GM18520 (cell line): Measurements from ENCODE around the gene MECR.

Experiments used
- ATAC-seq: cut with Tn5 transposase; IDR thresholded peaks from one replicate; pipeline ENCODE4 v1.9.1; 2021; ENCODE audit not compliant: unreplicated experiment

MECR gene, protein sequence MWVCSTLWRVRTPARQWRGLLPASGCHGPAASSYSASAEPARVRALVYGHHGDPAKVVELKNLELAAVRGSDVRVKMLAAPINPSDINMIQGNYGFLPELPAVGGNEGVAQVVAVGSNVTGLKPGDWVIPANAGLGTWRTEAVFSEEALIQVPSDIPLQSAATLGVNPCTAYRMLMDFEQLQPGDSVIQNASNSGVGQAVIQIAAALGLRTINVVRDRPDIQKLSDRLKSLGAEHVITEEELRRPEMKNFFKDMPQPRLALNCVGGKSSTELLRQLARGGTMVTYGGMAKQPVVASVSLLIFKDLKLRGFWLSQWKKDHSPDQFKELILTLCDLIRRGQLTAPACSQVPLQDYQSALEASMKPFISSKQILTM

DNA sequence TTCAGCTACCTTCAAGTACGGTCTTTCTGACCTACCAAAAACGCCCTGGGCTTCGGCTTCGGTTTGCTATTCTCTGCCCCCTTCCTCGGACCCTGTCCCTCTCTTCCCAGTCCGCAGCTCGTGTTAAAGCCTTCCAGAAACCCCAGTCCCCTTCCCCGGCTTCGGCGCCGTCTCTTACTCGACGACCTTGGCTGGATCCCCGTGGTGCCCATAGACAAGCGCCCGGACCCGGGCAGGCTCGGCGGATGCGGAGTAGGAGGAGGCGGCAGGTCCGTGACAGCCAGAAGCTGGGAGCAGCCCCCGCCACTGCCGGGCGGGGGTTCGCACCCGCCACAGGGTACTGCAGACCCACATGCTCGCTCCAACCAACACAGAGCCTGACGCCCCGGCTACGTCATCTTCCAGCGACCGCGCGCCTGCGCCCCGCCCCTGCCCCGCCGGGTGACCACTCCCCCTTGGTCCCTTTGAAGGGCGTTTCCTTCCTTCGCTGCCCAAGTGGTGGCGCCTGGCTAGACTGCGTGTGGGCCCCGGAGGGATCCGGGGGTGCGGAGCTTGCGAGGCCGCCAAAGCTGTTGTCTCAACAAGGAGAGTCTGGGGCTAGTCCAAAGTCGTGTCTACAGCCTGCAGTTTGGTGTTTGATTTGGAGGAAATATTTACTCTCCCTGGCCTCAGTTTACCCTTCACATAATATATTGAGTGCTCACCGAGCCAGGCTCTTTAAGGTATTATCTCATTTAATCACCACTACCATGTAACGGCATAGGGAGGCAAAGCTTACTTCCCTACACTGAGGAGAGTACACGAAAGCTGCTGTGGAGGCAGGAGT lies at the start of gene MECR:
Gene MECR, minus strand, starts transcription at position 382 of the 826 bp plus-strand sequence. Its CDS starts 28 bp downstream, at position 354.
- ATAC-seq, result peak; percentile 82

DNA sequence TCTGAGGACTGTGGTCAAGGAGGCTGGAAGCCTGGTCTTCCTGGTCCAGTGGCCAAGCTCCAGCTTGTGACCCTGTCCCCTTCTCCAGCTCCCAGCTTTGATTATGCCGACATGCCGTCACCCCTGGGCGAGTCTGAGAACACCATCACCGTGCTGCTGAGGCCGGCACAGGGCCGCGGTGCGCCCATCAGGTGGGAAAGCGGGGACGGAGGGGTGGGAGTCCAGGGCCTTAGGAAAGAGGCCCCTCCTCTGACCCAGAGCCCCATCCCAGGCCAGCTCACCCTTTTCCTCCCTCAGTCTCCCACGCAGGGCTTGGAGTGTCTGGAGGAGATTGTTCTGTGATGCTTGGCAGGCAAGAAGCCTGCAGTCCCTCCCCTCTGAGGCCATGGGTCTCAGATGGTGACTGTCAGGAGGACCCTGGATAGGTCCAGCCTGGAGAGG lies 49.2 kb upstream of the MECR start:
- ATAC-seq, result no peak

DNA sequence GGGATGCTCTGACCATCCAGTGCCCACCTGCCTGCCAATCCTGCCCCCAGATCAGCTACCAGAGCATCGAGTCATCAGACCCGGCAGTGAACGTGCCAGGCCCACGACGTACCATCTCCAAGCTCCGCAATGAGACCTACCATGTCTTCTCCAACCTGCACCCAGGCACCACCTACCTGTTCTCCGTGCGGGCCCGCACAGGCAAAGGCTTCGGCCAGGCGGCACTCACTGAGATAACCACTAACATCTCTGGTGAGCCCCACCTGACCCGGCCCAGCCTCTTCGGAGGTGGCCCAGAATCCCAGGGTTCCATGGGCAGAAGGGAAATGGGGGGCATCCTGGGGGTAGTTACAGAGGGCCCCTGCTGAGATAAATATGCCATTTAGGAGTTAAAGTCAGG lies 48.7 kb upstream of the MECR start:
- no peak for ATAC-seq

DNA sequence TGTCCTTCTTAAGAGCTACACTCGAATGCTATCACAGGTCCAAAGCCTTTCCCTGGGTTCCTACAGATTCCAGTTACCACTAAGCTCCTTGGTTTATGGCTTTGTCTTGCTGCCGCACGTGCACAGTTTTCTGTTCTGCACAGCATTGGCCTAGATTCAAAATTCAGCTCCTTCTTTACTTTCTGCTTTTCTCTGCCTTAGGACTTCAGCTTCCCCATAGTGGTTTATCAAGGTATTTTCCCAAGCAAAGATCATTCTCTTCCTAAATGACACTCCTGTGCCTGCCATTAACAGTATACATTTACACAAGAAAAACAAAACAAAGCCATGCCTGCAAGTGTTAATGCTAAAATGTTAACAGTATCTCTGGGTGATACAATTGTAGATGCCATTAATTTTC lies 47.4 kb upstream of the MECR start:
- no peak for ATAC-seq

DNA sequence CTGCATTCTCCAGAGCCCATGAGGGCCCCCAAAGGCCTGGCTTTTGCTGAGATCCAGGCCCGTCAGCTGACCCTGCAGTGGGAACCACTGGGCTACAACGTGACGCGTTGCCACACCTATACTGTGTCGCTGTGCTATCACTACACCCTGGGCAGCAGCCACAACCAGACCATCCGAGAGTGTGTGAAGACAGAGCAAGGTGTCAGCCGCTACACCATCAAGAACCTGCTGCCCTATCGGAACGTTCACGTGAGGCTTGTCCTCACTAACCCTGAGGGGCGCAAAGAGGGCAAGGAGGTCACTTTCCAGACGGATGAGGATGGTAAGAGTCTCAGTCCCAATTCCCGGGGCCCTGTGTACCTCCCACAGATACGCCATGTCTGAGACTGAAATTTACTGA lies 44.7 kb upstream of the MECR start:
- no peak for ATAC-seq

DNA sequence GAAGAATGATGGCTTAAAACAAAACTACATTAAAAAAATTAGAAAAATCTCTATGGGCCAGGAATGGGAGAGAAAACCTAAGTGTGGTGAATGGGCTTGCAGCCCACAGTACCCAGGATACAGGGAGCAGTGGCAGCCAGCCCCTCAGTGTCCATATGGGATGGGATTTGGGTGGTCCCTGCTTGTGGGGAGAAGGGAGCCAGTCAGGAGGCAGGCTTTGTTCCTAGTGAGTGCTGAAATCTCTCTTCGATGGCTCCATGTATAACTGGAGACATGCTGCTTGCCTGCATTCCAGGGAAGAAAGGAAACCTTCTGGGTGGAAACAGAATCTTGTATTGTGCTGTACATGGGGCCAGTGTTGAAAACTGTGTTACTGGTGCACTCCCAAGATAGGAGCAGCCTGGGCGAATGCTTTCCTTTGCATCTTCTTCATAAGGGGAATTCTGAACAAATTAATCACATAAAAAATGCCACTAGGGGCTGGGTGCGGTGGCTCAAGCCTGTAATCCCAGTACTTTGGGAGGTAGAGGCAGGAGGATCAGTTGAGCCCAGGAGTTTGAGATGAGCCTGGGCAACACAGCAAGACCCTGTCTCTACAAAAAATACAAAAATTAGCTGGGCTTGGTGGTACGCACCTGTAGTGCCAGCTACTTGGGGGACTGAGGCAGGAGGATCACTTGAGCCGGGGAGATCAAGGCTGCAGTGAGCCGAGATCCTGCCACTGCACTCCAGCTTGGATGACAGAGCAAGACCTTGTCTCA lies 41.6 kb upstream of the MECR start:
- no peak for ATAC-seq

DNA sequence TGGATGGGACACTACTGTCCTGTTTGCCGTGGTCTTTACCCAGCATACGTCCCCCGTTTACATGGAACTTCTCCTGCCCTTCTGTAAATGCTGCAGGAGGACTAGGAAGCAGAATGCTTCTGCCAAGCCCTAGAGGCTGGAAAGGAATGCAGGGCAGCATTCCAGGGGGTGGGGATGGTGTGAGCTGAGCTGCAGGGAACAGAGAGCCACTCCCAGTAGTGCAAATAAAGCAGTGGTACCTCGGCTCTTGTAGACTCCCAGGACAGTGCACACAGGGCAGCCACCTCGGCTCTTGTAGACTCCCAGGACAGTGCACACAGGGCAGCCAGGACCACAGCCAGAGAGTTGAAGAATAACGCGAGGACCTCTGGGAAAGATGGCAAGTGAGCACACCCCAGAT lies 41.0 kb upstream of the MECR start:
- no peak for ATAC-seq

DNA sequence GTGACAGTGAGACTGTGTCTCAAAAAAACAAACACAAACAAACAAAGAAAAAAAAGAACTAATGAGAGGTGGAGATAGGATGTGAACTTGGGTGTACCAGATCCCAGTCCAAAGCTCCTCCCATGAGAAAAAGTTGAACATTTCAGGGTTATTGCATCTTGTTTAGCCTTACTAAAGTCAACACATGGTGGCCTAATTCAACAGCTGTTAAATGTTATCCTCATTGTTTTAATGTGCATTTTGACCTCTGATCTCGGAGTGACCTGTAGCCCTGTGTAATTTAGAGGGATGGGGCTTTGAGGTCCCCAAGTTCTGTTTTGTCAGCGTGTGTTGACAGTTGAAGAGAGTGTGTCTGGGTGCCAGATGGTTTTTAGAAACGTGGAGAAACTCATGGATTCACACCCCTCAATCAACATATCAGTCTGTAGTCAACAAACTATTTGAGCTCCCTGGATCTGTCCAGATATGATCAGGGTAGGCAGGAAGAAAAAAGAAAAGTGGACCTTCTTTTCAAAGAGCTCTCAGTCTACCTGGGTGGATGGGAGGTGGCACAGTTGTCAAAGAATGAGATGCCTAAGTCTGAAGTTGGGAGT lies 40.3 kb upstream of the MECR start:
- no peak for ATAC-seq

DNA sequence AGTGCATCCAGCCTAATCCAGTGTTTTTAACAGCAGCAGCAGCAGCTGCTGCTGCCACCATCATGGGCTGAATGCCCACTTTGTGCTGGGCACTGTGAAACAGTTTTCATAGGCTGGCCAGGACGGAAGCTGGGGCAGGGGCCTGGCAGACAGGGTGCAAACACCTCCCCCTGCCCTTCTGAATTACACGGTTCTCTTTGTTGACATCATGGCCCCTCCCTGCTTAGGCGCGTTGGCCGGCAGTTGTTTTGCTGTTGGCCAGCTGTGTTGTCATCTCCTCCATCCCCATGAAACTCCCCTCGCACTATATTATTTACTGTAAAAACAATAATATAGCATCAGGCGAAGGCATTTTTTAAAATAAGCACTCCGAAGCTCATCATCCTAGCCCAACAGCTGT lies 38.6 kb upstream of the MECR start:
- no peak for ATAC-seq

DNA sequence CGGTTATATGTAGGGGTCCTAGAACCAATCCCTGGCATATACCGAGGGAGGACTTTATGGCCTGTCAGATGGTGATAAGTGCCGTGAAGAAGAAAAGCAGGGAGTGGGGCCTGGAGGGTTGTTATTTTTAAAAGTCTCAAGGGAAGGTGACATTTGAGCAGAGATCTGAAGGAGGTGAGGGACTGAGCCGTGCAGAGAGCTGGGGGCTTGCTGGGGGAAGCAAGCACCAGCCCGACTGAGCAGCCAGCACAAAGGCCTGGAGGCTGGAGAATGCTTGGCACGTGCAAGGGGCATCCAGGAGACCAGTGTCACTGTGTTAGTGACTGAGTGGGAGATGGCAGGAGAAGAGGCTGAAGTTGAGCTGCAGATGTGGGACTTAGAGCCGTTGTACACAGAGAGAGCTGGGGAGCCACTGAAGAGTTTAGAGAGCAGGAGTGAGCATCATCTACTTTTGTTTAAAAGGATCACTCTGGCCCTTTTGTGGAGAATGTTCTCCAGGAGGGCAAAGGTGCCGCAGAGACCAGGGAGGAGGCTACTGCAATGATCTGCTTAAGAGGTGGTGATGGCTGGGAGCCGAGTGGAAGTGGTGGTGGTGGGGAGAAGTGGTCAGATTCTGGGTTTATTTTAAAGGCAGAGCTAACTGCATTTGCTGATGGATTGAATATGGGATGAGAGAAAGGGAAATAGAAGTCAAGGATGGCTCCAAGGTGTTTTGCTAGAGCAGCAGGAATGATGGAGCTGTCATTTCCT lies 36.8 kb upstream of the MECR start:
- ATAC-seq, result no peak

DNA sequence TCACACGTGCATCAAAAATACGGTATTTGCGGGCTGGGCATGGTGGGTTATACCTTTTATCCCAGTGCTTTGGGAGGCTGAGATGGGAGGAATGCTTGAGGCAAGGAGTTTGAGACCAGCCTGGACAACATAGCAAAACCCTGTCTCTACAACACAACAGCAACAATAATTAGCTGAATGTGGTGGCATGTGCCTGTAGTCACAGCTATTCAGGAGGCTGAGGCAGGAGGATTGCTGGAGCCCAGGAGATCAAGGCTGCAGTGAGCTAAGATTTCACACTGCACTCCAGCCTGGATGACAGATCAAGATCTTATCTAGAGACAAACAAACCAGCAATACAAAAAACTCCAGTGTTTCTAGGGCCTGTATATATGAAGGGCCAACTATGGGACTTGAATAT lies 36.2 kb upstream of the MECR start:
- ATAC-seq, result no peak

DNA sequence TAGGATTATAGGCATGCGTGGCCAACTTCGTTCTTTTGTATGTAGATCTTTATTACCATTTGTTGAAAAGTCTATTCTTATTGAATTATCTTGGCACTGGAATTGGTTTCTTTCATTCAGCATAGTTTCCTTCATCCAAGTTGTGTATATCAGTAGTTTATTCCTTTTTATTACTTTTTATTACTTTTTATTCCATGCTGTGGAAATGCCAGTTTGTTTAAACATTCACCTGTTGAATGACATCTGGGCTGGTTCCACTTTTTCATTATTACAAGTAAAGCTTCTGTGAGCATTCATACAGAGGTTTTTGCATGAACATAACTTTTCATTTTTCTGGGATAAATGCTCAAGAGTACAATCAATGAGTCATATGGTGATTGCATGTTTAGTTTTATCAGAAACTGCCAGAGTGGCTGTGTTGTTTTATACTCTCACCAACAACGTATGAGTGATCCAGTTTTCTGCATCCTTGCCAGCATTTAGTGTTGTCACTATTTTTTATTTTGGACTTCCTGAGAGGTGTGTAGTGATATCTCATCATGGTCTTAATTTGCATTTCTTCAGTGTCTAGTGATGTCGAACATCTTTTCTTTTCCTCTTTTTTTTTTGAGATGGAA lies 34.1 kb upstream of the MECR start:
- no peak for ATAC-seq

DNA sequence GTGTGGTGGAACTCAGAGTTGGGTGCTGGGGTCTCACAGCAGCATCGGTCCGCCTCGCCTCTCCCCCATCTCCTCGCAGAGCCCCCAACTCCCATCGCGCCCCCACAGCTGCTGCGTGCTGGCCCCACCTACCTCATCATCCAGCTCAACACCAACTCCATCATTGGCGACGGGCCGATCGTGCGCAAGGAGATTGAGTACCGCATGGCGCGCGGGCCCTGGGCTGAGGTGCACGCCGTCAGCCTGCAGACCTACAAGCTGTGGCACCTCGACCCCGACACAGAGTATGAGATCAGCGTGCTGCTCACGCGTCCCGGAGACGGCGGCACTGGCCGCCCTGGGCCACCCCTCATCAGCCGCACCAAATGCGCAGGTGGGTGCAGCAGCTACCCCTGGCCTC lies 29.8 kb upstream of the MECR start:
- ATAC-seq, result no peak

DNA sequence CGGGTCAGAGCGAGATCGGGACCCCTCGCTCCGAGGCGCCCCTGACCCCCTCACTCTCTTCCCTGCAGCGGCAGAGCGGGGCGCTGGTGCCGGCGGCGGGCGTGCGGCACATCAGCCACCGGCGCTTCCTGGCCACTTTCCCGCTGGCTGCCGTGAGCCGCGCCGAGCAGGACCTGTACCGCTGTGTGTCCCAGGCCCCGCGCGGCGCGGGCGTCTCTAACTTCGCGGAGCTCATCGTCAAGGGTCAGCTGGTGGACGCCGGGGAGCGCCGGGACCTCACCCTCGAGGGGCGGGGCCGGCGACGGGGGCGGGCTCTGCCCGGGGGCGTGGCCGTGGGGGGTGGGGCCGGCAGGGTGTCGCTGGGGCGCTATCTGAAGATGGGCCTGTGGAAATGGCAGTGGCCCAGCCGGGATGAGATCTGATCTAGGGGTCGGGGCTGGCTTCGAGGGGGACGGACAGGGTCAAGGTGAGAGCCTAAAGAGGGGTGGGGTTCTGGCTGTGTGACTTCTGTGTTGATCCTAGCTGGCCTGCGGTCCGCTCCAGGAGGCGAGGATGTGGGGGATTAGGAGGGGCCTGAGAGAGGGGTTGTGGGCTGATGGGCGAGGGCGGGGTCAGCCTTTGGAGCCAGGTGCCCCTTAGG lies 29.2 kb upstream of the MECR start:
- ATAC-seq, result no peak

DNA sequence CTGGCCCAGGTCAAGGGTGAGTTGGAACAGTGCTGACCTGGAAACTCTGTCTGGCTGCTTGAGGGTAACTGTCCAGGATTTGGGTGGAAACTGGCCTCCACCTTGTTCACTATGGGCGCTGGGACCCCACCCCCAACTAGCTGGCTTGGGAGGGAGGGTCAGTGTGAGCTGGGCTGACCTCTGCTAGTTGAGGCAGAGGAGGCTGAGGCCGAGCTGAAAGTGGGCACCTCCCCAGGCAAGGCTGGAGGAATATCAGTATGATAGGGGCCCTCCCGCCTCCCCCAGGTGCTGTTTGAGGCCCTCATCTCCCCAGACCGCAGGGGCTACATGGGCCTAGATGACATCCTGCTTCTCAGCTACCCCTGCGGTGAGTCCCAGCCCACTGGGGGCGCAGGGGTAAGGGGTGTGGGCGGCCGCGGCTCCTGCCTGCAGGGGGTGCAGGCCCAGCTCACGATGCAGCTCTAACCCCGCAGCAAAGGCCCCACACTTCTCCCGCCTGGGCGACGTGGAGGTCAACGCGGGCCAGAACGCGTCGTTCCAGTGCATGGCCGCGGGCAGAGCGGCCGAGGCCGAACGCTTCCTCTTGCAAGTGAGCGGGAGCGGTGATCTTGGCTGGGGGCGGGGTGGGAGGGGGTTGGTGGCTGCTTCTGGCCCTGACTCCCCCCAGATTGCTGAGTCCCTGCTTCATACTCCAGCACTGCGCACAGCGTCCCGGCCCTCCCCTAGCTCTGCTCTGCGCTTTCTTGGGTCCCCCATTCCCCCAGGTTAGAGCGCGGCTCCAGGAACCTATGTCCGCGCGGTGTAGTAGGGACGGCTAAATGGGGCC lies 28.5 kb upstream of the MECR start:
- ATAC-seq, result no peak

DNA sequence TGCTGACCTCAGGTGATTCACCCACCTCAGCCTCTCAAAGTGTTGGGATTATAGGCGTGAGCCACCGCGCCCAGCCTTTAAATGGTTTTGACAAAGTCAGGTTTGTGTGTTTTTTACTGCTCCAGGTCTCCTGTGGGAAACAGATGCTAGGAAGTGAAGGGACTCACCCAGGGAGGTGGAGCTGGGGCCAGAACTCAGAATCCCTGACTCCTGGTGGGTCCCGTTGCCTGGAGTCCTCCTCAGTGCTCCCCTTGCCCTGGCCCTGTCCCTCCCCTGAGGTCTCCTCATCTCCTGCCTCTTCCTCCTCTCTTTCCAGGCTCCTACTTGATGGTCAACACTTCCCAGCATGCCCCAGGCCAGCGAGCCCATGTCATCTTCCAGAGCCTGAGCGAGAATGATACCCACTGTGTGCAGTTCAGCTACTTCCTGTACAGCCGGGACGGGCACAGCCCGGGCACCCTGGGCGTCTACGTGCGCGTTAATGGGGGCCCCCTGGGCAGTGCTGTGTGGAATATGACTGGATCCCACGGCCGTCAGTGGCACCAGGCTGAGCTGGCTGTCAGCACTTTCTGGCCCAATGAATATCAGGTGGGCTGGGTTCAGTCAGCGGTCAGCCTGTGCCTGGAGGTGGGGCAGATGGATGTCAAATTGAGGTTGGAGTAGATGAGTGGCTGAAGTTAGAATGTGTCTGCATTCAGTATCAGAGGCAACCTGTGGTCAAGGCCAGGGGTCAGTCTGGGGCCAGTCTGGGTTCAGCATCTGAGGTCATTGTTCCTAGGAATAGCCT lies 27.6 kb upstream of the MECR start:
- ATAC-seq, result no peak

DNA sequence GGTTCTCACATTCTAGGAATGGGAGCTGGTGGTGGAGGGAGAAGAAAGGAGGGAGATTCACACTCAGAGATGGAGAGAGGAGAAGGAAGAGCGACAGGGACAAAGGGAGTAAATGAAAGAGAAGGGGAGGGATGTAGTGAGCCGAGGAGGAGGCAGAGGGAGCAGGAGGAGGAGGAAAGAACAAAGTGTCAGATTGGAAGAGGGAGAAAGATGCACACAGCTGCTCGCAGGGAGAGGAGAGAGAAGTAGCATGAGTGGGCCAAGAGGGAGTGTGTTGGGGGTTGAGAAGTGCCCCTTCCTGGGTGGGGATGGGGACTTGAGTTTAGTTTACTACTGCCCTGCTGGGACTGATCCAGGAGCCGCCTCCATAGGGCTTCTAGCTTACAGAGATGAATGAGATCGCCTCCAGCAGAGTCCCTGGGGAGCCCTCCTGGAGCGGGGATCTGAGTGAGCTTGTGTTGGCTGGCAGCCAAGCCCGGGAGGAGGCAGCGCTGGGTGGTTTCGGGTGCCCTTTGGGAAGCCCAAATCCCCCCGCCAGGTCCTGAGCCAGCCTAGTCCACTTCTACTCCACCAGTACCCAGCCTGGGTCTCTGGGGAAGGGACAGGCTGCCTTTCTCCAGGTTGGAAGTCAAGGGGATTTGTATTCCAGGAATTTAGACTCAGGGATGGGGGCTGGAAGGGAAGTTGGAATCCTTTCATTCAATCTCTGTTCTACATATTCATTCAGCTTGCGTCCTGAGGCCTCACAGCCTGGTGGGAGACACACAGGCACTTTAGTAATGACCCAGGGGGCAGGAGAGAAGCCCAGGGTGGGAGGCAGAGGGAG lies 26.5 kb upstream of the MECR start:
- ATAC-seq, result no peak
